Putamen (tissue), 1 donor: Measurements from ENCODE around the gene MOCOS.
A peak's percentile ranks its signal among the peaks of the same experiment; 100 is the strongest.
"Not testable (repeated sequence)": the region's sequence is repeated elsewhere in the genome, so short reads cannot be mapped to it uniquely, and the experiment has no call there.

Experiments used
- DNase-seq: peaks from one replicate; pipeline ENCODE4 v3.0.0-alpha.2; 2016; ENCODE audit warnings: low spot score

The MOCOS gene

GRCh38 chr18:36200354-36200771, 13.1 kb downstream of the MOCOS start:
- no peak for DNase-seq

DNA sequence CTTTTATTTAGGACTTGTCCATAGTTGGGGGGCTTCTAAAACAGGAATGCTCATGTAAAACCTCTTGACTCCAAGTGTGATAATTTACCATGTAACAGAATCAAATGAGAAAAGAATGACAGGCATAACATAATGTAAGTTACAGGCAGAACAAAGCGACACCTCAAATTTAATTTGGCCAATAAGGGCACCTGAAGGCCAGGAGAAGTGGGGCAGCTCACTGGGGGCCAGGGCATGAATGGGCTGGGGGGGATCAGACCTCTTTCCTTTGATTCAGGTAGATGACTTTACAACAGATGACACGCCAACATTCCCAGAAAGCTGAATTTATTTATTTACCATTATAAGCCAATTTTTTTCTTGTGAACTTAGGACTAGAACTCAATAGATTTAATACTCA, 14.5 kb downstream of the MOCOS start:
- DNase-seq, result no peak

- DNase-seq, result no peak
These were observed 16.1 kb downstream of the MOCOS start for GRCh38 chr18:36203360-36203895.

GRCh38 chr18:36205166-36205565, 17.9 kb downstream of the MOCOS start:
- DNase-seq, result no peak

GRCh38 chr18:36207303-36207702, 20.0 kb downstream of the MOCOS start:
- DNase-seq, result no peak

DNA sequence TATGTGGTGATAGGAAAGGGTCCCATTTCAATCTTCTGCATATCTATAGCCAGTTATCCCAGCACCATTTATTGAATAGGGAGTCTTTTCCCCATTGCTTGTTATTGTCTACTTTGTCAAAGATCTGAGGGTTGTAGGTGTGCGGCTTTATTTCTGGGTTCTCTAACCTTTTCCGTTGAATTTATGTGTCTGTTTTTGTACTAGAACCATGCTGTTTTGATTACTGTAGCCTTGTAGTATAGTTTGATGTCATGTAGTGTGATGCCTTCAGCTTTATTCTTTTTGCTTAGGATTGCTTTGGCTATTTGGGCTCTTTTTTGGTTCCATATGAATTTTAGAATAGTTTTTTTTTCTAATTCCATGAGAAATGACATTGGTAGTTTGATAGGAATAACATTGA, 20.7 kb downstream of the MOCOS start:
- DNase-seq, result not testable (repeated sequence)

- no peak for DNase-seq
These were observed 24.3 kb downstream of the MOCOS start for GRCh38 chr18:36211612-36212065.

DNA sequence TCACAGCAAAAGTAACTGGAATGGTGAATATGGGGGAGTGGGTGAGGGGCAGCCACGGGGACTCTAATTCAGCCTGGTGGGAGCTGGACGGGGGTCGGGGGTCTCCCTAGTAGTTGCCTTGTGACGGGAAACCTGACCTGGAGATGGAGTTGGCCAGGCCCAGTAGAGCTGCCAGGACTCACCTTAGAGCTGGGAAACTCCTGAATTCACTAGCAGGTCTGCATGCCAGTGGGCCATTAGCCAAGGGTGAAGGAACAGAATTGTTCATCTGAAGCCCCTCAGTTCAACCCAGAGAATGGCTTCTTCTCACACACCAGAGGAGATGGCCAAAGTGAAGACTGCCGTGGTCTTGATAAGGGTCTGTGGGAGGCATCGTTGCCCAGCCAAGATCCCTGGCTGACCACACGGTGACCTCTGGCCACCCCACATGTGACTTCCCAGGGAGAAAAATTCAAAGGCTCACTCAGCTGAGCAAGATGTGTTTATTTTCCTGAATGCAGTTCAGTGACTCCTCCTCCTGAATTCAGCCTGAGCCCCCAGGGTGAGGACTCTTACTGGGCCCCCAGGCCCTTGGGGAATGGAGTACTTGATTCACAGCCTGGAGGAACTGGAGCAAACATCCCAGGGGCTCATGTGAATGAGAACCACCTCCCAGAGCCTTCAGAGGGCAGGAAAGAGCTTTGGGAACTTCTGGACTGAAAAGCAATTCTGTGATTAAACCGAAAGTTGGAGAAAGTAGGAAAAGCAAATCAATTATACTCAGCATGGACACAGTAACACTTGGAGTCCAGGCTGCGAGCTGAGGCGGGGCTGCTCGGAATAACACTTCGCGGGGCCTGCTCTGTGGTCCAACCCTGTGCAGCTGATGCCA, 25.2 kb downstream of the MOCOS start:
- peak; percentile 0 for DNase-seq

DNA sequence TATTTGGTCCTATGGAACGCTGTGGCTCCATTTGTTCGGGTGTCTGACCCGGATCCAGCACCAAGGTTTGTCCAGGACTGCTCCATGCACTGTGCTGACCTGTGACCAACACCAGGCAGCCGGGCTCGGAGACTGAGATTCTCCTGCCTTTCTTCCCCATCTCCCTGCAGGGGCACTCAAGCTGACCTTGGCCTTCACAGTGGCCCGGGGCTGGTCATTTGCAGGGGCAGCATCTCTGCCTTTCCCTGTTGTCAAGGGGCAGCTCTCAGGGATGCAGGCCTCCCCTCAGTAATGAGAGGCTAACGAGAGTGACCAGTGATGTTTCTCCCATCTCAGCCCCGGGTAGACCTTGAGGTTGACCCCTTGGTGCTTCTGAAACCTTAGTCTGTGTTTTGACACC, 27.5 kb downstream of the MOCOS start:
- no peak for DNase-seq

- no peak for DNase-seq
These were observed 28.3 kb downstream of the MOCOS start for GRCh38 chr18:36215577-36215976.

GRCh38 chr18:36217348-36217747, 30.1 kb downstream of the MOCOS start:
- no peak for DNase-seq

DNA sequence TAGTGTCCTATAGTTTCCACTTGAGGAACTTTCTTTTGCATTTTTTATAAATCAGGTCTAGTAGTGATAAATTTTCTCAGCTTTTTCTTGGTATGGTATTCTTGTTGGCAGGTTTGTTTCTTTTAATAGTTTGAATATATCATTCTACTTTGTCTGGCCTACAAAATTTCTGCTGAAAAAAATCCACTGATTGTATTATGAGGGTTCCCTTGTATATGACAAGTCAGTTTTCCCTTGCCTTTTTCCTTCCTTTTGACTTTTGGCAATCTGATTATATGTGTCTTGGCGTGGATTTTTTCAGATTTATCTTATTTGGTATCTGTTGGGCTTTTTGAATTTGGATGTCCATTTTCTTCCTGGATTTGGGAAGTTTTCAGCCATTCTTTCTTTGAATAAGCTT, 41.9 kb downstream of the MOCOS start:
- DNase-seq, result no peak

DNA sequence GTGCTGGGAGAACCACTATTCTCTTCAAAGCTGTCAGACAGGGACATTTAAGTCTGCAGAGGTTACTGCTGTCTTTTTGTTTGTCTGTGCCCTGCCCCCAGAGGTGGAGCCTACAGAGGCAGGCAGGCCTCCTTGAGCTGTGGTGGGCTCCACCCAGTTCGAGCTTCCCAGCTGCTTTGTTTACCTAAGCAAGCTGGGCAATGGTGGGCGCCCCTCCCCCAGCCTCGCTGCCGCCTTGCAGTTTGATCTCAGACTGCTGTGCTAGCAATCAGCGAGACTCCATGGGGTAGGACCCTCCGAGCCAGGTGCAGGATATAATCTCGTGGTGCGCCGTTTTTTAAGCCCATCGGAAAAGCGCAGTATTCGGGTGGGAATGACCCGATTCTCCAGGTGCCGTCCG, 53.2 kb downstream of the MOCOS start:
- DNase-seq, result not testable (repeated sequence)

GRCh38 chr18:36241831-36242230, 54.5 kb downstream of the MOCOS start:
- no peak for DNase-seq

GRCh38 chr18:36247036-36247435, 59.7 kb downstream of the MOCOS start:
- no peak for DNase-seq

DNA sequence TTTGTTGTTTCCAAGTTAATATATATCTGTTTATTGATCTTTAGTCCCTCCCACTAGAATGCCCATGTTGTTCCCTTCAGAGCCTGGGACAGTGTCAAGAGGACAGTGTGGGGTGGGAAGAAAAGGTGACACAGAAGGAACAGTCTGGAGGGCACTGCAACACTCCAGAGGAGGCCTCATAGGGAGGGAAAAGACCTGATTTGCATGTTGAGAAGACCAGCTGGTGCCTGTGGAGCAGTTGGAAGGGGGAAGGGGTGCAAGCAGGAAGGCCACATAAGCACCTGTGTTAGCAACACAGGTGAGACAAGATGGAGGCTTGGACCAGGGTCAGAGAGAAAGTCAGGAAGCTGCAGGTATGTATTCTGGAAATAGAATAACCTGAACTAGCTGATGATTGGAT, 62.1 kb downstream of the MOCOS start:
- no peak for DNase-seq

- no peak for DNase-seq
These were observed 63.5 kb downstream of the MOCOS start for GRCh38 chr18:36250827-36251226.

- no peak for DNase-seq
These were observed 67.9 kb downstream of the MOCOS start for GRCh38 chr18:36255072-36255698.

DNA sequence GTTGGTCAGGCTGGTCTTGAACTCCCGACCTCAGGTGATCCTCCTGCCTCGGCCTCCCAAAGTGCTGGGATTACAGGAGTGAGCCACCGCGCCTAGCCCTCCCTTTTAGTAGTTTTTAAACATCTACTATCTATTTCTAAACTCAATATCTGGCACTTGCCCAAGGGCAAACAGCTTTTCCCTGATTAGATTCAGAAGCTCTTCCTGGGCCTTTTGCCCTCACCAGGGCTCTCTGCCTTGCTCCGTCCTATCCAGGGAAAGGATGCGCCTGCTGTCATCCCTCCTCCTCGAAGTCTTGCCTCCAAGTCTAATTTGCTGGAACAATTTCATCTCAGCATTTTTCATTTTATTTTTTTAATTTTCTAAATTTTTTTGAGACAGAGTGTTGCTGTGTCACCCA, 68.8 kb downstream of the MOCOS start:
- no peak for DNase-seq

DNA sequence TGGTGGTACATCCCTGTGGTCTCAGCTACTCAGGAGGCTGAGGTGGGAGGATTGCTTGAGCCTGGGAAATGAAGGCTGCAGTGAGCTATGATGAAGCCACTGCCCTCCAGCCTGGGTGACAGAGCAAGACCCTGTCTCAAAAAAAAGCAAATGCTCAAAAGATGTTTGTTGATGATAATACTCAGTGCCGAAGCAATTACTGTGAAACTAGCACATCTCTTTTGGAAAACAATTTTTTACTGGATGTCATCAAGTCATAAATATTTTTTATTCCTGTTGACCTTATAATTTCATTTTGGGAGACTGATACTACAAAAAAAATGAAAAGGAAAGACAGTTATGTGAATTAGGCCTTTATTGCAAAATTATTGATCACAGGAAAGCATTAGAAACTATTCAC, 75.7 kb downstream of the MOCOS start:
- no peak for DNase-seq

GRCh38 chr18:36264283-36264682, 77.0 kb downstream of the MOCOS start:
- no peak for DNase-seq

GRCh38 chr18:36265015-36265414, 77.7 kb downstream of the MOCOS start:
- no peak for DNase-seq

GRCh38 chr18:36269157-36269556, 81.9 kb downstream of the MOCOS start:
- DNase-seq, result no peak
